ENCODE results near the gene UNK. TPM values are rescaled to one million over a fixed set of nuclear protein-coding genes. Genes with fewer than 3 reads are reported as not detected.

UNK gene
- total and polyA plus RNA-seq, 2 experiments from 2014 or later: 22.3 to 26.7 TPM

DNA sequence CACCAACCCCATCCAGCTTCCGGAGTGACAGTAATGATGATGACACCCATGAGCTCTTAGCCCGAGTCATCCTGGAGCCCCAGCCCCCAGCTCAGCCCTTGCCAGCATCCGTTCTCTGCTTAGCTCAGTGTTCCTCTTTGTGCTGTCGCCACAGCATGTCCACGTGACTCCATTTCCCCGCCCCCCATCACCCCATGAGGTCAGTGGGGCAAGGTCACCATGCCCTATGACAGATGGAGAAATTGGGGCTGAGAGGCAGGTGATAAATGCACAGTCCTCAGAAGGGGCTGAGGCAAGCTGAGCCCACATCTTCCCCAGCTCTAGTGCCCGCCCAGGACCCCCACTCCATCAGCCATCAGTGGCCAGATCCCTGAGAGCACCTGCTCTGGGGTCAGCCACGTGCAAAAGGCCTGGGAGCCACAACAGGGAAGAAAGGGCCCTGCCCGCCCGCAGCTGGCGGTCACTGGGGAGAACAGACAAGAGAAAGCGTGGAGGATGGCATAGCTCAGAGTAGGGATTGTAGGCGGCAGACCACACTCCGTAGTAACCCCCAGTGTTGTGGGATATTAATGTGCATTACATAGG is 46.3 kb upstream of the UNK start:
- Histone ChIP-seq H3K9me2 (replicated peaks; ENCODE audit: insufficient read depth) (no peaks in the 10 kb centered on the region), H3K9me3 (ENCODE audit: low read depth) (no peaks in the 10 kb centered on the region), H3K4me2 (no peak overlapping the region), H3K79me2 (no peaks in the 10 kb centered on the region), H2AFZ (no peak overlapping the region), H3K36me3 (replicated peaks; ENCODE audit: insufficient read depth, low read depth) (no peaks in the 10 kb centered on the region), H4K20me1 (ENCODE audit: insufficient read depth, poor library complexity, severe bottlenecking) (no peaks in the 10 kb centered on the region), H3K4me3 (no peak overlapping the region), H3K4me1 (ENCODE audit: insufficient read depth) (no peaks in the 10 kb centered on the region), H3K27ac (no peak overlapping the region), H3K27me3 (no peaks in the 10 kb centered on the region)
- WGBS (ENCODE audit: low lambda C conversion rate, missing lambda C conversion rate): 78% methylated on average over 14 of the region's 14 CpGs
- no peak for DNase-seq (ENCODE audit: low spot score)
- TF ChIP-seq EZH2phosphoT487 (IDR thresholded peaks at IDR 0.05; ENCODE audit: low read depth, severe bottlenecking, unreplicated experiment): no peak
- no peak for TF ChIP-seq EZH2 (IDR thresholded peaks at IDR 0.05; ENCODE audit: borderline replicate concordance)
- TF ChIP-seq, protein P1, sequence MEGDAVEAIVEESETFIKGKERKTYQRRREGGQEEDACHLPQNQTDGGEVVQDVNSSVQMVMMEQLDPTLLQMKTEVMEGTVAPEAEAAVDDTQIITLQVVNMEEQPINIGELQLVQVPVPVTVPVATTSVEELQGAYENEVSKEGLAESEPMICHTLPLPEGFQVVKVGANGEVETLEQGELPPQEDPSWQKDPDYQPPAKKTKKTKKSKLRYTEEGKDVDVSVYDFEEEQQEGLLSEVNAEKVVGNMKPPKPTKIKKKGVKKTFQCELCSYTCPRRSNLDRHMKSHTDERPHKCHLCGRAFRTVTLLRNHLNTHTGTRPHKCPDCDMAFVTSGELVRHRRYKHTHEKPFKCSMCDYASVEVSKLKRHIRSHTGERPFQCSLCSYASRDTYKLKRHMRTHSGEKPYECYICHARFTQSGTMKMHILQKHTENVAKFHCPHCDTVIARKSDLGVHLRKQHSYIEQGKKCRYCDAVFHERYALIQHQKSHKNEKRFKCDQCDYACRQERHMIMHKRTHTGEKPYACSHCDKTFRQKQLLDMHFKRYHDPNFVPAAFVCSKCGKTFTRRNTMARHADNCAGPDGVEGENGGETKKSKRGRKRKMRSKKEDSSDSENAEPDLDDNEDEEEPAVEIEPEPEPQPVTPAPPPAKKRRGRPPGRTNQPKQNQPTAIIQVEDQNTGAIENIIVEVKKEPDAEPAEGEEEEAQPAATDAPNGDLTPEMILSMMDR (IDR thresholded peaks at IDR 0.05; ENCODE audit: poor library complexity): no peak

DNA sequence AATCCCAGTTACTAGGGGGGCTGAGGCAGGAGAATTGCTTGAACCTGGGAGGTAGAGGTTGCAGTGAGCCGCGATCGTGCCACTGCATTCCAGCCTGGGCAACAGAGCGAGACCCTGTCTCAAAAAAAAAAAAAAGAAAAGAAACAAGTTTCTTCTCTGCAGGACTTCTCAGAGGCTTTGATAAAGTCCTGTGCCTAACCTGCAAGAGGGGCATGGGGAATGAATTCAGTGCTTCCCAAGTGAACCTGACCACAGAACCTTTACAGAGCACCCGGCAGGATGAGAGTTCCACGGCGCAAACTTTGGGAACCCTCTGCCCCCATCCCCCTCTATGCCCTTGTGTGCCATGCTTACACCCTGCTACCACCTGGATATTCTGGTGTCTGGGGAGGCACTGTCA is 45.4 kb upstream of the UNK start:
- WGBS (ENCODE audit: low lambda C conversion rate, missing lambda C conversion rate): 94% methylated on average over 7 of the region's 7 CpGs
- Histone ChIP-seq H3K79me2 (no peaks in the 10 kb centered on the region), H3K36me3 (replicated peaks; ENCODE audit: insufficient read depth, low read depth) (no peaks in the 10 kb centered on the region)

DNA sequence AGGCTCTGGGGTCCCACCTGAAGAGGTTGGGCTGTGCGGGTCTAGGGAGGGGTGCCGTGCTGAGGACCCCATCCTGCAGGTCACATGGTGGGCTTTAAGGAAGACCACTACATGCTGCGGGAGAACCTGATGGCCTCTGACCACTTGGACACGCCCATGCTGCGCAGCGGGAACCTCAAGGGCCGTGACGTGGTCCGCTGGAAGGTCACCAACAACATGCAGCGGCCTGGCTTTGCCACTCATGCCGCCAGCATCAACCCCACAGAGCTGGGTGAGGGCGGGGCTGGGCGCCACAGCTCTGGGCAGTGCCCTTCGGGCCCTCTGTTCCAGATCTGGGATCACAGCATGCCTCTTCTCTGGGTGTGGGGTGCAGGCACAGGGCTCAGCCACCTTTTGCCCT is 44.8 kb upstream of the UNK start:
- no peaks in the 10 kb centered on the region for H4K20me1 ChIP-seq (ENCODE audit: insufficient read depth, poor library complexity, severe bottlenecking)
- DNase-seq (ENCODE audit: low spot score): no peak
- no peaks in the 10 kb centered on the region for H3K9me2 ChIP-seq (replicated peaks; ENCODE audit: insufficient read depth)
- no peak overlapping the region for H3K4me2 ChIP-seq
- H3K79me2 ChIP-seq: no peaks in the 10 kb centered on the region
- no peak overlapping the region for H2AFZ ChIP-seq
- no peak overlapping the region for H3K4me3 ChIP-seq
- TF ChIP-seq EZH2phosphoT487 (IDR thresholded peaks at IDR 0.05; ENCODE audit: low read depth, severe bottlenecking, unreplicated experiment): no peak
- TF ChIP-seq, protein P1 (IDR thresholded peaks at IDR 0.05; ENCODE audit: poor library complexity): no peak
- no peak overlapping the region for H3K27ac ChIP-seq
- H3K36me3 ChIP-seq (replicated peaks; ENCODE audit: insufficient read depth, low read depth): no peaks in the 10 kb centered on the region
- 95% methylated on average over 14 of the region's 14 CpGs for WGBS (ENCODE audit: low lambda C conversion rate, missing lambda C conversion rate)
- H3K4me1 ChIP-seq (ENCODE audit: insufficient read depth): no peaks in the 10 kb centered on the region
- H3K9me3 ChIP-seq (ENCODE audit: low read depth): no peaks in the 10 kb centered on the region
- H3K27me3 ChIP-seq: no peaks in the 10 kb centered on the region

More for the DNA sequence above, 45.4 kb upstream of the UNK start:
- H3K4me1 ChIP-seq (ENCODE audit: insufficient read depth): no peaks in the 10 kb centered on the region
- H3K4me2 ChIP-seq: no peak overlapping the region
- H4K20me1 ChIP-seq (ENCODE audit: insufficient read depth, poor library complexity, severe bottlenecking): no peaks in the 10 kb centered on the region
- TF ChIP-seq, protein P1 (IDR thresholded peaks at IDR 0.05; ENCODE audit: poor library complexity): no peak
- TF ChIP-seq EZH2 (IDR thresholded peaks at IDR 0.05; ENCODE audit: borderline replicate concordance) (no peak), EZH2phosphoT487 (IDR thresholded peaks at IDR 0.05; ENCODE audit: low read depth, severe bottlenecking, unreplicated experiment) (no peak)
- H2AFZ ChIP-seq: no peak overlapping the region
- no peak overlapping the region for H3K4me3 ChIP-seq
- no peak for DNase-seq (ENCODE audit: low spot score)
- H3K9me3 ChIP-seq (ENCODE audit: low read depth): no peaks in the 10 kb centered on the region
- H3K27me3 ChIP-seq: no peaks in the 10 kb centered on the region
- no peak overlapping the region for H3K27ac ChIP-seq
- no peaks in the 10 kb centered on the region for H3K9me2 ChIP-seq (replicated peaks; ENCODE audit: insufficient read depth)
